SH-SY5Y (cell line): Measurements from ENCODE around the gene MOBP.

Source experiments
- GATA2 ChIP-seq: IDR thresholded peaks from 2 replicates; pipeline ENCODE4 v1.6.1; 2011; ENCODE audit warnings: mild to moderate bottlenecking, low read depth, low read length
- GATA3 ChIP-seq: IDR thresholded peaks from 2 replicates; pipeline ENCODE4 v1.6.1; 2011; ENCODE audit warnings: low read depth, mild to moderate bottlenecking, low read length, moderate library complexity

GRCh38 chr3:39541442-39541841 is 74.0 kb downstream of the MOBP start:
- TF ChIP-seq GATA2 (no peak), GATA3 (no peak)
